NB4 (cell line): ENCODE measurements around the gene SYNC.

ENCODE experiments used
- DNase-seq: peaks from one replicate; pipeline ENCODE4 v3.0.0; 2010; ENCODE audit warnings: low read depth
- H3K4me3 ChIP-seq: one replicate; pipeline ENCODE4 v1.5.1; 2011; ENCODE audit warnings: mild to moderate bottlenecking, low read depth, low read length, moderate library complexity
- CTCF ChIP-seq: IDR thresholded peaks from one replicate; pipeline ENCODE4 v1.5.1; 2012; ENCODE audit warnings: low read depth, low read length
- MAX ChIP-seq: IDR thresholded peaks from 2 replicates; pipeline ENCODE4 v1.6.1; 2011; ENCODE audit warnings: low read depth, low read length
- MYC ChIP-seq: IDR thresholded peaks from 2 replicates; pipeline ENCODE4 v1.6.1; 2011; ENCODE audit warnings: low read depth, low read length
- POLR2A ChIP-seq: IDR thresholded peaks from 2 replicates; pipeline ENCODE4 v1.6.1; 2011; ENCODE audit warnings: mild to moderate bottlenecking; ENCODE audit not compliant: insufficient read length; ENCODE audit errors: extremely low read depth

Gene SYNC

DNA sequence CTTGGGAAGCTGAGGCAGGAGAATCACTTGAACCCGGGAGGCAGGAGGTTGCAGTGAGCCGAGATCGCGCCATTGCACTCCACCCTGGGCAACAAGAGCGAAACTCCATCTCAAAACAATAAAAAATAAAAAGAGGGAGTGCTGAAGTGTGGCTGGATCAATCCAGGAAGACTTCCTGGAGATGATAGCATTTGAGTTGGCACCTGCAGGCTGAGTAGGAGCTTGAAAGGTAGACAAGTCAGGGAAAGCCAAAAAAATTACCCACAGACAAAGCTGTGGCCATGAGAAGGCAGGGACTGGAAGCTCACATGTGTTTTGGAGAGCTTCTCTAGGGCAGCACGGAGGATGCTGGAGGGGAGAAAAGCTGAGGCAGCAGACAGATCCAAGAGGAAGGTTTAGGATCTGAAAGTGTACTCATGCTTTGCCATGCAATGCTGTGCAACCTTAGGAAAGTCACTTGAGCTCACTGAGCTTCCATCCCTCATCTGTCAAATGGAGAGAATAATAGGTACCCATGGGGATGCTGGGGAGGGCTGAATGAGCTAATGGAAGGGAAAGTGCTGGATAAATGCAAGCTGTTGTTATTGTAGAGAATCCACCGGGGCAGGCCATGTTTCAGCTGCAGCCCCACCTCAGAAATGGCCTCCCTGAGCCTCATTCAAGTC lies 26.0 kb upstream of the SYNC start:
- H3K4me3 ChIP-seq = no peak overlapping the region
- TF ChIP-seq MYC = no peak
- TF ChIP-seq POLR2A = no peak
- TF ChIP-seq CTCF = no peak
- no peak for TF ChIP-seq MAX
- no peak for DNase-seq

GRCh38 chr1:32727876-32728275 lies 25.3 kb upstream of the SYNC start:
- TF ChIP-seq POLR2A (no peak), CTCF (no peak), MYC (no peak), MAX (no peak)
- H3K4me3 ChIP-seq = no peak overlapping the region
- no peak for DNase-seq

- no peak for DNase-seq
- H3K4me3 ChIP-seq = no peak overlapping the region
- TF ChIP-seq CTCF = no peak
- TF ChIP-seq MAX = no peak
- no peak for TF ChIP-seq POLR2A
- no peak for TF ChIP-seq MYC
These were observed 23.0 kb upstream of the SYNC start for GRCh38 chr1:32725615-32725982.

DNA sequence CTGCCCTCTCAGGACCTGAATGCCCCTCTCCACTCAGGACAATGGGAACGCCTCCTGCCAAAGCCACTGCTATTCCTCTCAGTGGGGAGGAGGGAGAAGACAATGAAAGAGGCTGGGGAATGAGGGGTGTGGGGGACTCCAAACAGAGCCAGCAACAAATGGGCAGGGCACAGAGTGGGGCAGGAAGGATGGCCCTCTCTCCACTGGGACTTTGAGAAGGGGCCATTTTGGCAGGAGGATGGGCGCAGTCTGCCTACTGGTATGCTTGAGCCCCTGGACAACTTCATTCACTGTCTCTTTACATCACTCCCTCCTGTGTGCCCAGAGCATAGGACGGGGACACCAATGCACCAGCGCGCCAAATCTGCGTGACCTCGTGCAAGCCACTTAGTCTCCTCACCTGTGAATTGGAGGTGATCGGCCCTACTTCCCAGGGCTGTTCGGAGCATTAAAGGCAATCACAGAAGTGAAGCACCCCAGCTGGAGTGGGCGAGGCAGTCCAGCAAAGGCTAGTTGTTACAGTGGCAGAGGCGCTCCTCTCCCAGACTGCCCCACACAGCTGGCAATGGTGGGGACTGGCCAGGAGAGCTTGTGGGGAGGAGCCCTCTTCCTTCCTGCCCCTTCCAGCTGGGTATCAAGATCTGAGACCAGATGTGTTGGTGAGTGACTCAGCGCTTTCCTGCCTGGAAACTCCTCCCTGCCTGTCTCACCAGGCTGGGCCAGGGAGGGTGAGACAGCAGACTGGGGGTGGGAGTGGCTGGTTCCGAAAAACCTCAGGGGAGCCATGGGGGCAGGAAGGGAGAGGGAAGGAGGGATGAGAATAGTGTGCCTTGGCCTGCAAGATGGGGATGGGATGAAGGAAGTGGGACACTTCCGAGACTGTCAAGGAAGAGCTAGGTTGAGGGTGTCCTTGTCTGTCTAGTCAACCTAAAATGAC lies 22.4 kb upstream of the SYNC start:
- DNase-seq = peak; percentile 89
- no peak for TF ChIP-seq MYC
- no peak for TF ChIP-seq CTCF
- no peak for TF ChIP-seq POLR2A
- no peak for TF ChIP-seq MAX
- no peak overlapping the region for H3K4me3 ChIP-seq

DNA sequence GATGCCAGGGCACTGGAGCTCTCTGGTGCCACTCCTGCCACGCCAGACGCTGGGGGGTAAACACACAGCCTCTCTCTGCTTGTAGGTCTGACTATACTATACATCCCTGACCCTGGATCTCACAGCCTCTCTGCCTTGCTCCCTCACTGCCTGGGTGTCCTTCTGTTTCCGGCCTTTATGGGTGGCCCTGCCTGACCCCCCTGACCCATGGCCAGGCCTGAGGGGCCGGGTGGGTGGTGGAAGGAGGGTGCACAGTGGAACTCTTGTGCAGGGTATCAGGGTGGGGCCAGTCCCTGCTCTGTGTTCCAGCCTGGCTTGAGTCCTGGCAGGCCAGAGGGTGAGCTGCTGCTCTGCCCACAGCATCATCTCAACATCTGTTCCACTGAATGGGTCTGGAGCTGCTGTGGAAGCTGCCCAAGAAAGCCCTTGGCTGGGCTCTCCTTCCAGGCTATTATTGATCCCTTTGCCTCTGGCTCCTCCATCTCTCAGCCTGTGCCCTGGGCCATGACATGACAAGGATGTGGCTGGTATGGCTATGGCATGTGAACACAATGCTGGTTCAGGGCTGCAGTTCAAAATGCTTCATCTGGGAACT lies 17.2 kb upstream of the SYNC start:
- TF ChIP-seq POLR2A (no peak), CTCF (no peak), MAX (no peak), MYC (no peak)
- no peak overlapping the region for H3K4me3 ChIP-seq
- no peak for DNase-seq
